HG03139 (cell line): ENCODE data around the gene SORCS2.

Source experiments
- ATAC-seq: cut with Tn5 transposase; IDR thresholded peaks from one replicate; pipeline ENCODE4 v1.9.1; 2021; ENCODE audit not compliant: unreplicated experiment

The SORCS2 gene

DNA sequence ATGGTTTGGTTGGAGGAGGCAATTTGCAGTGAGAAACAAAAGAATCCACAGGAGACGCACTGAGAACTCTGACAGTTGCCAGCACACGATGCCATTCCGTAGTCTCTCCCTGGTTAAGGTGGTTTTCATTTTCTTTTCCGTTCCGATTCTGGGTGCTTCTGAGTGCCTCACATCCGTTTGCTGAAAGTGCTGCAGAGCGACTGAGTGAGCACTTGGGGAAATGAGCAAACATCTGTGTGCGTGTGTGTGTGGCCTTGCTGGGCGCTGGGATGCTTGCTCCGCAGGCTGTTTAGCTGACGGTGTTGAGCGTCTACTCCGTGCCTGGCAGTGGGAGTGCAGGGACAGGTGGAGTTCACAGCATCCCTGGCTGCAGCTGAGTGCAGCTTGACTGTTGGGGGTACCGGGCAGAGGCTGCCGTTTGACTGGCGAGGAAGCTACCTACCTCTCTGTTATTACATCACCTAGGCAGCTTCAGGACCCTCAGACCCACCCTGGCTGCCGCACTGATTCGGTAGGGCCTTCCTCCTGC, 49.3 kb downstream of the SORCS2 start:
- ATAC-seq = no peak

DNA sequence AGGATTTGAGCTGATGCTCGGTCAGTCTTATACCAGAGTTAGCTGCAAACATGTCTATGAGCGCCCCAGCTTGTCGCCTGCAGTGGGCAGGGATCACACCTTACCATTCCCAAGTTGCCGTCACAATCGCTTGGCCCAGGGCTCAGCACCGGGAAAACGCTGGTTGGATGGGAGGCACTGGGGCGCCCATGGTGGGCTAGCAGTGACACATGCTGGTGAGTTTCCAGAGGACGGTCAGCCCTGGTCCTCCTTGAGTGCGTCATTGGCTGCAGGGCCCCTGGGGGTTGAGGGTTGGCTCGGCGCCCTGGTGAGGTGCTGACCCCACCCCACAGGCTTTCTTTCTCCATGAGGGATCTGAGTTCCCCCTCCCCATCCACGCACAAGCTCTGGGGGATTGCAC, 50.4 kb downstream of the SORCS2 start:
- no peak for ATAC-seq

DNA sequence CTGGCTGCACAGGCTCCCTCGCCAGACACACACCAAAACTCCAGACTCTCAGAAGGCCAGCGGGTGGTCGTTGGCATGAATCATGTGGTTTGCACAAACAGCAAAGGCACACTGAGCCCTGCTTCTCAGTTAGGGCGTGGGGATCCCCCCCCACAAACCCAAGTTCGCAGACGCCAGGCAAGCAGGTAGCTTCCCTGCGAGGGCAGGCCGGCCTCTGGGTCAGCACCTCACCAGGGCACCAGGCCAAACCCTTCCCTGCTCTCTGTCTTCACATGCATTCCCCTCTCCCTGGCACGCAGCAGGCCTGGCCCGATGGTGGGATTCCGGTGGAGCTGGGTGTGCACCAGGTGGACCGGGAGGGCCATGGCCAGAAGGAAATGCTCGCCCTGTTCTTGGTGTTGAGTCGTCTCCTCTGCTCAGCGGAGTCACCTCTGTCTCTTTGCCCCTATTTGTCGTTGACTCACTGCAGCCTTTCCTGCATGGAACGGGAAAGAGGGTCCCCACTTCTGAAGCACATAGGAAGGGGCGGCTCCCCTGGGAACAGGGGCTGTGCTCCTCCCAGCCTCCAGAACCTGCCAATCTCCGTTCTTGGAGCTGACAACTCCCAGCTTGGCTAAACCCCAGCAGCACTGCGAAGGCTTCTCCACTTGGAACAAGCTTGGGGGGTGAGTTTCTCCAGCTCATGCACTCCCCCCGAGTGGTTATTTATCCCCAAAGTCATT, 51.4 kb downstream of the SORCS2 start:
- no peak for ATAC-seq

DNA sequence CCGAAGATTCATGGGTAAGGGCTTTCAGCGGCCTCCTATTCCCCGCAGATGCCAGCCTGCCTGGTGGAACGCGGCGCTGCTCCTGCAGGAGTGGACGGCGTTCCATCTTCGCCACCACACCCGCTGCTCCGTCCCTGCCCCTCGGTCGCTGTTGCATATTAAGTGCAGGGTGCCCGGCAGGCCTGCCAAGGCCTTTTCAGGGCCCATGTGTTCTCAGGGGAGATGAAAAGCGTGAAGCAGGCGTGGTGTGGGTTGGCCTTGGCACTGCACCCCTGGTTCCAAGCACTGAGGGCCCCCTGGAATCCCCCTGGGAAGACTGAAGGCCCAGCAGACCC, 52.0 kb downstream of the SORCS2 start:
- no peak for ATAC-seq

DNA sequence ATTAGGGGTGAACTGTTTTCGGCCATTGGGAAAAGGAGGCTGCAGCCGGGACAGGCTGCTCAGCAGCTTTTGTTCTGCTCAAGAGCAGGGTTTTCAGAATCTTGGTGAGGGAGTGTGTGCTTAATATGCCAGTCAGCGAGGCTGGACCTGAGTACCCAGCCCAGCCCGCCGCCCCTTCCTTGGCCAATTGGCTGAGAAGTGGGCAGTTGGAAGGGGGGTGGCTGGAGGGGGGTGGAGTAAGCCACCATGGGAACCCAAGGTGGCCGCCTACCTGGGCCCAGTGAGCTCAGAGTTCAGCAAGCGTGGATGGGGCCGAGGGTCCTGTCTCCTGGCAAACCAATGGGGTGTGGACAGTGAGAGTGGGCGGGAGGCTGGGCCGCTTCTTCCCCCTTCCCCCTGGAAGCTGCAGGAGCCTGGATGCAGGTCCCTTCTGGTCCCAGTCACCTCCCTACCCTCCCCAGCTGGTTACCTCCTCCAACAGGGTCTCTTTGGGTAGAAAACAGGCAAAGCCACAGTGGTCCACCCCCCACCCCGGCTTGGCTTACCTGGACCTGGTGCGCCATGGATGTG, 52.5 kb downstream of the SORCS2 start:
- no peak for ATAC-seq

DNA sequence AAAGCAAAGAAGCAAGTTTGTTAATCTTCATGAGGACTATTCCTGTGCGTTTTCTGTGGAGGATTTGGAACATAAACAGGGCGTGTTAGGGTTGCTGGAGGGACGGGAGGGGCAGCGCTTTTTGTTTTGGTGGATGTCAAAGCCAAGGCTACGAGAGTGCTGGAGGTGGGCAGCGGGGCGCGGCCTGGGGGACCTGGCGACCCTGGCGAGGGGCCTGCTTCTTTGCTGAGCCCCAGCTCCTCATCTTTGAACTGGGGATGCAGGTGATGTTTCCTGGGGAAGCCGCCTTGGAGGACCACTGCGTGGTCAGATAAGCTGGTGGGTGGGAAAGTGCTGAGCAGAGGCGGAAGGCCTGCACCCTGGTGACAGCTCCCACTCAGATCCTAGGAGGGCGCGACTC, 55.2 kb downstream of the SORCS2 start:
- no peak for ATAC-seq

DNA sequence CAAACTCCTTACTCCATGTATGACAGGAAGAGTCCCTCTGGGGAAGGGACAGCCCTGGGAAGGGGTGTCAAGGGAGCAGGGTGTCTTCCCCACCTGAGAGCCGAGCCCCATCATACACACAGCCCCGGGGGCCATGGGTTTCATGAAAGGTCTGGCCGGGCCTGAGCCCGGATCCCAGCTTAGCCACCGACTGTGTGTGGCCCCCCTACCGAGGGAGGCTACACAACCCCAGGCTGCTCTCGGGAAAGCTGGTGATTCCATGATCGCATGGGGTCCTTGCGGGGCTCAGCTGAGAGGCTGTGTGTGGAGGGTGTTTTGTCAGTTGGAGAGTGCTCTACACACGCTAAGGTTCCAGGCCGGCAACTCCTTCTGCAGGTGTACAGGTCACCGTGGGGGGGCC, 55.6 kb downstream of the SORCS2 start:
- ATAC-seq = no peak

DNA sequence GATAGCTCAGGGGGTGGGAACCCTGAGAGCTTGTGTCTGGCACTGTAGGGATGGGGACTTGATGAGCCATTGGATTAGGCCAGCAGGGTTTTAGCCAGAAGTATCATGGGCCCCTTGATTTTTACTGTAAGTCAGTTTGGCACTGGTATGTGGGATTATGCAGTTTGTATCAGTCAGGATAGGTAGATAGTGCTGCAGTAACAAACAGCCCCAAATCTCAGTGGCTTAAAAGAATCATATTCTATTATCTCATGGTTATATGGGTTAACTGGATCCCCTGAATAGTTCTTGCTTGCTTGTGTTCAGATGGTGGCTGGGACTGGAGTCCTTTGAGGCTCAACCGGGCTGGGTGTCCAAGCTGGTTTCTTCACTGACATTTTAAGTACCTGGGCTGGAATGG, 56.5 kb downstream of the SORCS2 start:
- ATAC-seq = no peak

DNA sequence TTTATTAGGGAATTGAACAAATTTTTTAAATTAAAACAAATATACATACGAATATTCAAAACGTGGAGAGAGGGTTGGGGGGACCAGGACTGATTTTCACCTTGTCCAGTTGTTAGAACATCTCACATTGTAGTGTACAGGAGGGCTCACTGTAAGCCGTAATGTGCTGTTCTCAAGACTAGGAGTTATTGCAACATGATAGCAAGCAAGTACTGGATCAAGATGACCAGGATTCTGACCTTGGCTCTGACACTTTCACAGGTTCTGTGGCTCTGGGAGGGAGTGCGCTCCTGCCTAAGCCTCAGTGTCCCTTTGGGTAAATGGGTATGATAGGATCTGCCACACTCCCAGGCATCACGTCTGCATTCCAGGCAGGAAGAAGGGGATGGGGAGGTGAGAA, 59.0 kb downstream of the SORCS2 start:
- no peak for ATAC-seq

DNA sequence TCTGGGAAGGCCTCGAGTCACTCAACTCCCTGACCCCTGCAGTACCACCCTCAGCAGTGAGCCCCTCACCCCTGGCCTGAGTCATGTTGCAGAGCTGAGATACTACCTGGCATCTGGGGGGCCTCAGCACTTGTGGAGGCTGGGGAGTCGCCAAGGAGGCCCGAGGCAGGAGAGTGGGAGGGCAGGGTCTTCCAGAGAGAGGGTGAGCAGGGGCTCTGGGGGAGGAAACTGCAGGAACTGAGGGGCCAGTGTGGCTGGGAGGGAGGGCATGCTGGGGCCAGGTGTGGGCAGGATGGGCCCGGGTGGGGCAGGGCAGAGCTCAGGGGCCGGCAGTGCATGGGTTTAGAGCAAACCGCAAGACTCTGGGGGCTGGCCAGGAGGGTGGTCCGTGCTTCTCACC, 59.7 kb downstream of the SORCS2 start:
- no peak for ATAC-seq

DNA sequence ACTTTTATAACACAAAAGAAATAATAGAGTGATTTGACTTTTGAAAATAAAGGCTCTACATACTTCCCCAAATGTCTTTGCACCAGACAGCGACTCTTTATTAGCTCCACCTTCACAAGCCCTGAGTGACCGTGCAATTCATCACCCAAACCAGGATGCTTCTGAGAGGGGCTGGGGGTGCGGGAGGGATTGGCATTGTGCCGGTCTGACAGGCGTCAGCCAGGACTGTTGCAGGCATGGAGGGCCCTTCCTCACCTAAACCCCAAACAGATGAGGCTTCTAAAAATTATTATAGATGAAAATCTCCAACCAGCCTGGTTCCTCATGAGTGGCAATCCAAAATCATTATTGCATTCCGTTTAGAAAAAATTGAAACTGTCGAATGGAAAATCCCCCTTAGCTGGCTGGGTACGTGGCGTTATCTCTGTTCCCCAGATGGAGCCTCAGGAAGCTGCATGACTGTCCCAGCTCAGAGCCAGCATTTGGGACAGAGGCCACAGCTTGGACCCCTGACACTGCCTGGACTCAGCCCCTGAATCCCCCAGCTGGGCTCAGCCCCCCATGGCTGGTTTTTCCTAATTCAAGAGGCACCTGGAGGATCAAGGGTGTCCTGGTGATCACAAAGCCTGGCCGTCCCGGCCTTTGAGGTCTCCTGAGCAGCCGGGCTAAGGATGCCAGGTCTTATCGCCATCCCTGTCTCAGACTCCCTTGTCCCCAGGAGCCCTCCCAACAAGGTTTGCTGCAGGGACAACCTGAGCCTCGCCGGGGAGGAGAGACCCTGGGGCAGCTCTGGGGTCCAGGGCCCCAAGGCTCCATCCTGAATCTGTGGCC, 60.4 kb downstream of the SORCS2 start:
- no peak for ATAC-seq

DNA sequence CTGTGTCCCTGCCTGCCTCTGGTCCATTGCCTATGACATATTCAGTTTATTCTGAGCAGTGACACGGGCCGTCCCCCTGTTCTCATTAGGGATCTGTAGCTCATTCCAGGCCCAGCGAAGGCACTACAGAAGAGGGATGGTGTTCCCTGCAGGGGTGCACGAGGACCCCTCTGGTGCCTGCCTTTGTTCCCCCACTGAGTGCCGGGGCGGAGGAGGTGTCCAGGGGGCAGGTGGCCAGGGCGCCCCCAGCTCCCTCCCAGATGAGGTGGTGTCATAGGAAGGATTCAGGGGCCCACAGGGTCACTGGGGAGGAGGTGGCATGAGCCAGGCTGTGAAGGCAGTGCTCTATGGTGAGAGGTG, 61.0 kb downstream of the SORCS2 start:
- ATAC-seq = no peak

DNA sequence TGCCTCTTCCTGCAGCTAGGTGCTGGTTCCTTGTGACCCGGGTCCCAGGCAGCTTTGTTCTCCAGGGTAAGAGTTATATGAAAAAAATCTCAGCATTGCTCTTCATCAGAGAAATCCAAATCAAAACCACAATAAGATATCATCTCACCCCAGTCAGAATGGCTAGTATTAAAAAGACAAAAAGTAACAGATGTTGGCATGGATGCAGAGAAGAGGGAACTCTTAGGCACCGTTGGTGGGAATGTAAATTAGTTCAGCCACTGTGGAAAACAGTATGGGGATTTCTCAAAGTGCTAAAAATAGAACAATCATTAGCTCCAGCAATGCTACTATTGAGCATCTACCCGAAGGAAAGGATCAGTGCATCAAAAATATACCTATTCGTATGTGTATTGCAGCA, 61.5 kb downstream of the SORCS2 start:
- ATAC-seq = no peak

DNA sequence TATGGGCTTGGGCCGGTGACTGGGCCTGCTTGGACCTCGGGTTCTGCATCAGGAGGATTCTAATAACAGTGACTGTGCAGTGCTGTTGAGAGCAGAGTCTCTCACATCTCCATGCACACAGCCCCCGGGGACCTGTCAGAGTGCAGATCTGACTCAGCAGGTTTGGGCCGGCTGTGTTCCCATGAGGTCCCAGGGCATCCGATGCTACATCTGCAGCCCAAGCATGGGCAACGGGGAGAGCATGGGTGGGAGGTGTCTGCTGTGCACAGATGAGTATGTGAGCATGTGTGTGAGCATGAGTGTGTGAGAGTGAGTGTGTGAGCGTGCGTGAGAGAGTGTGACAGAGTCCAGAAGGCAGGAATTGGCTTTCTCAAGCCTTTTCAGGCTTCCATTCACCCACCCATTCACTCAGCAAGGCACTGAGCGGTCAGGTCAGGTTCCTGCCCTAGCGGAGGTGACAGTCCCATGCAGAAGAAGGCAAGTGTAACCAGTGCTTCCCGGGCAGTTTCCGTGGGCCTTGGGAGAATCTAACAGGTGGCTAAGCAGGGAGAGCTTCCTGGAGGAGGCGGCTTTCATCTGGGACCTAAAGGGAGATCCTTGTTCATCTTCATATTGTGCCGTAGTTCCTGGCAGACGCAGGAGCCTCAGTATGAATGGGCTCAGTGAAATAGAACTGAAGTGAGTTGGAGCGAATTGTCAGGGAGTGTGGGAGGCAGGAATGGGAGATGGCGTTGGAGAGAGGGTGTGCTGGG, 62.6 kb downstream of the SORCS2 start:
- ATAC-seq = peak; percentile 86

DNA sequence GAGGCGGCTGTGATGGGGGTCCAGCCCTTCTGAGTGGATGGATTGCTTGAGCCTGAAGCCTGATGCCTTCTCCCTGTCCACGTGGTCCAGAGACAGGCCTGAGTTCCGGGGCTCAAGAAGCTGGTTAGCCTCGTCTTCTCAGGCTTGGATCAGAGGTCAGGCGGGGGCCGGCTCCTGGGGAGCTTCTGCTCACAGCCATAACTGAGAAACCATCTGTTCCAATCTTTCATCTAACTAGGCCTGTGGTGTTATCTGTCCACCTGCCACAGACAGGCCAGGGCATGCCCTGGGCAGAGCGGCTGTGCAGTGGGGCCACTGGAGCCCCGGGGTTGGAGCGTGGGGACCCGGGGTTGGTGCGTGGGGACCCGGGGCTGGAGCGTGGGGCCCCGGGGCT, 63.1 kb downstream of the SORCS2 start:
- no peak for ATAC-seq

DNA sequence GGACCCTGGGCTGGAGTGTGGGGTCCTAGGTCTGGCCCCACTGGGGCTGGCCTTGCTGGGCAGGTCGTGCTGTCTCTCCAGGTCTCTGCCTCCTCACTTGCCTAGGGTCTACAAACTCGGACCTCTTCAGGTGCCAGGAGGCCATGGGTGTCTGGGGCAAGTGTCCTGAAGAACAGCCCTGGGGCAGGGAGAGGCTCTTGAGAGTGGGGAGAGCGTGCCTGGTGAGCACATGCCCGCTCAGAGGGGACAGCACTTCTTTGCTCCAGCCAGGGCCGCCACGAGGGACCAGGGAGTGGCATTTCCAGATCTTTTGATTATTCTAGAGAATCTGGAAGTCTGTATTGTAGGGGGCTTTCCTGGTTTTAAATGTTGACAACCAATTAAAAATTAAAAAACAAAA, 63.7 kb downstream of the SORCS2 start:
- no peak for ATAC-seq

DNA sequence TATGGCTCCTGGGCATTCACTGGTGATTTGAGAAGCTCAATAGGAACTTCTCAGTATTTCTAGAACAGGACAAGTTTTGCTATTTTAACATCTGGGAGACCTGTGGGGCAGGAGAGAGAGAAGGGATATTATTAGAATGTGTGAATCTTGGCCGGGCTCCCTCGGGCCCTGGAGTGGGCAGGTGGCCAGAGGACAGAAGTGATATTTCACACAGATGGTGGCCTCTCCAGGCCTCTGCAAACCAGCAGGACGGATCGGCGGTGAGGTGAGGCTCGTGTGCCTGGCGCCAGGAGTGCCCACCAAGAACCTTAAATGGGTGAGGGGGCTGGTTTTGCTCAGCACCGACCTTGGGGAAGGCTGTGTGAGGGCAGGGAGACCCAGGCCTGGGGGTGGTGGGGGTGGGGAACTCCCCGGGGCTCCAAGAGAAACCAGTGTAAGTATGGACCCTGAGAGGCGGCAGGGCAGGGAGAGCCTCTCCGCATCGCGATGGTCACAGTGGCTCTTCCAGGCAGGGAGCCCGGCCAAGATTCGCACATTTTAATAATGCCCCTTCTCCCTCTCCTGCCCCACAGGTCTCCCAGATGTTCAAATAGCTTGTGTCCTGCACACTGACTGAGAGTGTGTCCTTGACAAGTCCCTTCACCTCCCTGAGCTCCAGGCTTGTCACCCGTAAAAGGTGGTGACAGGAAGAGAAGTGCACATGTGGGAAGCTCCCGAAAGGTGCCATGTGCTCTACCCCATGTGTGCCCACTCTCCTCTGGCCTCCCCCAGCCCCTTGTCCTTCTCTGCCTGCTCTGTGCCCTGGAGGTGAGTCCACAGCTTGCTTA, 64.9 kb downstream of the SORCS2 start:
- ATAC-seq = no peak

DNA sequence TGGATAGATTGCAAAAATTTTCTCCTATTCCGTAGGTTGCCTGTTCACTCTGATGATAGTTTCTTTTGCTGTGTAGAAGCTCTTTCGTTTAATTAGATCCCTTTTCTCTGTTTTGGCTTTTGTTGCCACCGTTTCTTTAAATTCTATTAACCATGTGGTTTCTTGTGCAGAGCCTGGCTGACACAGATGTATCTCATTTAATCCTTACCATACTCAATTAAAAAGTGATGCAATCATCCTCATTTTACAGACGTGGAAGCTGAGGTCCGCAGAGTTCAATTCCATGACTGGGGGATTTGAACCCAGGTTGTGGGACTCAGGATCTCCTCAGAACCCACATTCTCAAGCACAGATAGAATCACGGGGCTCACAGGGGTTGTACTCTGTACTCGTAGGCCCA, 66.7 kb downstream of the SORCS2 start:
- no peak for ATAC-seq

DNA sequence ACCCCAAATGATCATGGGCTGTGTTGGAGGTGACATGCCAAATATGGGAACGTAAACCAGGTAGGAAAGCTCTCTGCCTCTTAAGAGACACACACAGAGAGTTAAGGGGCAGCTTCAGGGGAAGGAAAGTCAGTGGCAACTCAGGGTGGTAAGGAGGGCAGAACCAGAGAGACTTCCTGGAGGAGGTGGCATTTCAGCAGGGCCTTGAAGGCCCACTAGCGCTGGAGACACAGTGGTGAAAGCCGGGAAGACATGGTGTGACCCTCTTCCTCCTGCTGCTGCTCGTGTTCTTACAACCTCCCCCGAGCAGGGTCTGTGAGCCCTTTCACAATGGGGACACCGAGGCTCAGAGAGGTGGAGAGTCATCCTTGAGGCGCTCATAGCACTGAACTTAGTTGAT, 68.2 kb downstream of the SORCS2 start:
- ATAC-seq = no peak

DNA sequence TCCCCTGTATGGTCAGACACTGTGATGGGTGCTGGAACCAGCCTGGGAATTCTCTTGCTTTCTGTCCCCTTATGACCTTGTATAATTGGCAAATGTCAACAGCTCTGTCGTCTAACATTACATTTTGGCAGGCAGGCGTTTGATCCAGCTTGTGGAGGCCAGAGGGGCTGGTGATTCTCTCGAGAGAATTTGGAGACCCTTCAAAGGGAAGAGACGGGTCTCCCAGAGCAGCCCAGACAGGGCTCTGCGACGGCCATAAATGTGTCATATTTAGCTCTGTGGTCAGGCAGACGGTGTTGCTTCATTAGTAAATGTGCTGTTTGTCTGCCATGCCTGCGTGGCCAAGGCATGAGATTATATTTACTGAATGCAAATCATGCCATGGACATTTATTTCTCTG, 68.7 kb downstream of the SORCS2 start:
- ATAC-seq = no peak

DNA sequence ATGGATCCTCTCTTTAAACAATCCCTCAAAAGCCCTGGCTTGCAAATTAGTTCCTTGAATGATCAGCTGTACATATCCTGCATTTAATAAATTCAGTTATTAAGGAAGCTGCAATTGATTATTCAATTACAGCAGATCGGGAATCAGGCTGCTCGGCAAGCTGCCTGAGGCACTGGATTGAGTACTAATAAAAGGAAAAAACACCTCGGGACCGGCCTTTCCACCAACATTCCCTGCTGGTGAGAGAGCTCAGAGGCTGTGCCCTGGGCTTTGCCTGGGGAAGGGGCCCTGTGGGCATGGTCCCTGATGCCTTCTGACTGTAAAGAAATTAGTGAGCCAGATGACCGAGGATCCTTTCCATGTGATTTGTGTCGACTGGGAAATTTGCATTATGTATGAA, 69.2 kb downstream of the SORCS2 start:
- no peak for ATAC-seq
